Mammary epithelial cell (primary cell): ENCODE measurements around the gene BCAS3.

Experiments used
- CTCF ChIP-seq, 2 donors: IDR thresholded peaks in 1 of 2; conservative IDR thresholded peaks in 1 of 2; 2 replicates each; pipeline ENCODE4 v1.5.1; 2011 to 2012; ENCODE audit warnings: inconsistent platforms in 2 of 2, low read length in 2 of 2, mild to moderate bottlenecking in 2 of 2, control low read depth in 1 of 2, low read depth in 1 of 2; ENCODE audit not compliant: insufficient read depth in 1 of 2; ENCODE audit errors: extremely low read depth in 1 of 2
- EZH2 ChIP-seq: IDR thresholded peaks from 2 replicates; pipeline ENCODE4 v1.6.1; 2012; ENCODE audit warnings: low read length, inconsistent platforms, borderline replicate concordance

- TF ChIP-seq CTCF (conservative IDR thresholded peaks at IDR 0.05 in 1 of 2, IDR thresholded peaks at IDR 0.05 in 1 of 2; ENCODE audit: extremely low read depth in 1 of 2, insufficient read depth in 1 of 2, low read depth in 1 of 2, low read length in 2 of 2) (peak; percentile 57 to 69), EZH2 (no peak)
These were observed 294.1 kb downstream of the BCAS3 start for GRCh38 chr17:60971515-60972369.
